Measurements from ENCODE around the gene LHPP. TPM values are rescaled to one million over a fixed set of nuclear protein-coding genes. Genes with fewer than 3 reads are reported as not detected.

LHPP gene
- total and polyA plus RNA-seq, 8 donors, result 8.5 to 48.7 (median 17.0) TPM

DNA sequence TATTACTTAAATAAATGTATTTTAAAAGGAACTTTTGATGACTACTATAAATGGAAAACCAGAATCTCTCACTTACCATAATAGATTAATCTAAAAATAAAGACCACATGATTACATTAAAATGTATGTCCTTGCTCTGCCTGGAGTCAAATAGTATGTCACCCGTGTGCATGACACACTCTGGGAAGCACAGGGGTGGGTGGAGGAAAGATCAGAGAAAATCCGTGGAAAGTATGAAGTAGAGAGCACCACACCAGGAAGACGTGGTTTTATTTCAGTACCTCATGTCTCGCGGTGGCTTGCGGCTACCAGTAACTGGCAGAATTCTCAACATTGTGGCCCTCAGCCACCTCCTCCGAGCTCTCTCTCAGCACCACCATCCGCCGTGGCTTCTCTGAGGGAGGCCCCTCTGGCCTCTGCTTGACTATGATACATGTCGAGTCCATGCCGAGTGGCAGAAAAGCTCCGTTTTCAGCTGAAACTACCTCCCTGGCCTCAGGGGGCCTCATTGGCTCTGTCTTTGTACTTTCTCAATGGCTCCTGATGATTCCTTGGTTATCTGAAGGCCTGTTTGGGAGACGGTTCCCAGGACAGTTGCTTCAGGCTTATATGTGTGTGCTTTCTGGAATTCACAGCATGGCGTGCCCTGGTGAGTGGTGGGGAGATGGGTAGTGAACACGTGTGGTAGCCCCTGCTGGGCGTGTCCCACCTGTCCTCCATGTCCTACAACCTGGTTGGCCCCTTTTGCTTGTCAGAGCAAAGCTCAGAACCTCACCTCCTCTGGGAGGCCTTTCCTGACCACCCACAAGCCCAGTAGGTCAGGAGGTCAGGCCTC, 49.8 kb downstream of the LHPP start:
- H3K4me3 ChIP-seq, result no peak overlapping the region
- H3K4me1 ChIP-seq, result no peaks in the 10 kb centered on the region
- no peaks in the 10 kb centered on the region for H3K9me3 ChIP-seq
- no peak for DNase-seq
- 82 to 94% (median 90%) methylated on average over 16 of the region's 16 CpGs for WGBS, 5 donors
- TF ChIP-seq POLR2AphosphoS5 (IDR thresholded peaks at IDR 0.05), result no peak
- peaks cover 0 to 9% (median 8%) of the 10 kb centered on the region in 4 donors for H3K36me3 ChIP-seq
- no peak overlapping the region for H3K27ac ChIP-seq
- no peaks in the 10 kb centered on the region for H3K27me3 ChIP-seq
- intact Hi-C loops (cut with DNase I; ENCODE audit: low total_unique reads), result no loop called here

DNA sequence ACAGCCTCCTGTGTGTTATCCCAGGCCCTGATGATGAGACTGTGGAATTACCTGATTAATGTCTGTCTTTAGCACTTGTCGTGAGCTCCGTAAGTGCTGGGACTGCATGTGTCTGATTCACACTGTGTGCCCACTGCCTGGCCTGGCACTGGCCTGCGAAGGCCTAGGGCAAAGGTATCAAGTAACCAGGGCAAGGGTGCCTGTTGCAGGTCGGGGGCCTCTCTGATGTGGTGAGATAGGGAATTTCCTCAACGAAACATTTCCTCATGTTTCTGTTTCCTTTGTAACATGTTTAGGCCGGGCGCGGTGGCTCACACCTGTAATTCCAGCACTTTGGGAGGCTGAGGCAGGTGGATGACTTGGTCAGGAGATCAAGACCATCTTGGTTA, 50.4 kb downstream of the LHPP start:
- H3K4me3 ChIP-seq, result no peak overlapping the region
- no peak for TF ChIP-seq POLR2A (IDR thresholded peaks at IDR 0.05)
- no peak for TF ChIP-seq EP300 (IDR thresholded peaks at IDR 0.05)
- no peak for TF ChIP-seq POLR2AphosphoS5 (IDR thresholded peaks at IDR 0.05)
- TF ChIP-seq CTCF (IDR thresholded peaks at IDR 0.05), result no peak
- H3K9me3 ChIP-seq, result no peaks in the 10 kb centered on the region
- no peaks in the 10 kb centered on the region for H3K27me3 ChIP-seq
- intact Hi-C loops (cut with DNase I; ENCODE audit: low total_unique reads), result no loop called here
- DNase-seq, result no peak
- WGBS, 5 donors, result 87 to 98% (median 91%) methylated on average over 6 to 8 of the region's 8 CpGs
- no peak overlapping the region for H3K27ac ChIP-seq
- no peaks in the 10 kb centered on the region for H3K4me1 ChIP-seq
- peaks cover 0 to 11% (median 8%) of the 10 kb centered on the region in 4 donors for H3K36me3 ChIP-seq

DNA sequence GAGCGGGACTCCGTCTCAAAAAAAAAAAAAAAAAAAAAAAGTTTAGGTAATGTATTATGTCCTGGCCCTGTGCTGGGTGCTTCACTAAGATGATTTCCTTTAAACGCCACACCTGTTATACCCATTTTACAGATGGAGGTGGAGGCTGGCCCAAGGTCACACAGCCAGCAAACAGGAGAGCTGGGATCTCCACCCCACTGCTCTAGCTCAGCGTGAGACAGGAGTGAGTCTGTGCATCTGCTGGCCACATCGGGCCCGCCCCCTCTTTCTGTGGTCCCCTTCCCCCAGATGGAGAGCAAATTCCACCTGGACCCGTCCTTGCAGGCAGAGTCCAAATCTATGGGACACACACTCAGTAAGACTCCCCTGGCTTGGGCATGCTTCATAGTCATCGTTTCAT, 51.0 kb downstream of the LHPP start:
- H3K4me3 ChIP-seq, result no peak overlapping the region
- WGBS, 5 donors, result 92 to 98% (median 95%) methylated on average over 6 to 8 of the region's 8 CpGs
- intact Hi-C loops (cut with DNase I; ENCODE audit: low total_unique reads), result no loop called here

DNA sequence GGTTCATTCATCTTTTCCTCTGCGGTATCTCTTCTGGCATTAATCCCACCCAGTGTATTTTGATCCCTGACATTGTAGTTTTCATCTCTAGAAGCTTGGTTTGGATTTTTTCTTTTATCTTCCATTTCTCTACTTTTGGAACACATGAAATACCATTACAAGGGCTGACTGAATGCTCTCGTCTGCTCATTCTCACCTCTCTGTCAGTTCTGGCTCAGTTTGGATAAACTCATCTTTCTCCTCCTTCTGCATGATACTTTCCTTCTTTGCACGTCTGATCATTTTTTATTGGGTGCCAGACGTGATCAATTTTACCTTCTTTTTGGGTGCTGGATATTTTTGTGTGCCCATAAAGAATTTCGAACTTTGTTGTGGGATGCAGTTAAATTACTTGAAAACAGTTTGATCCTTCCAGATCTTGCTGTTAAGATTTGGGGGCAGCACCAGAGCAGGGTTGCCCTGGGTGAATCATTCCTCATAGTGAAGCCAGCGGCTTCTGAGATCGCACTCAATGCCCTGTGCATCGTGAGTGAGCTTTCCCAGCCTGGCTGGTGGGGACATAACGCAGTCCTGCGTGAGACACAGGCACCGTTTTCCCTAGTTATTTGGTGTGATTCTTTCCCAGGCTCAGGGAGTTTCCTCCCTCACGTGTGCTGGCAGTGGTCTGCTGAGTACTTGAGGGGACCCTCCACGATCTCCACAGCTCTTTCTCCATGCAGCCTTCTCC, 53.8 kb downstream of the LHPP start:
- no peaks in the 10 kb centered on the region for H3K4me1 ChIP-seq
- H3K4me3 ChIP-seq, result no peak overlapping the region
- H3K27me3 ChIP-seq, result no peaks in the 10 kb centered on the region
- no peaks in the 10 kb centered on the region for H3K9me3 ChIP-seq
- peaks cover 0 to 26% (median 4%) of the 10 kb centered on the region in 4 donors for H3K36me3 ChIP-seq
- TF ChIP-seq POLR2A (IDR thresholded peaks at IDR 0.05), result no peak
- TF ChIP-seq POLR2AphosphoS5 (IDR thresholded peaks at IDR 0.05), result no peak
- TF ChIP-seq CTCF (IDR thresholded peaks at IDR 0.05), result no peak
- no peak for TF ChIP-seq EP300 (IDR thresholded peaks at IDR 0.05)
- no peak for DNase-seq
- intact Hi-C loops (cut with DNase I; ENCODE audit: low total_unique reads), result no loop called here
- H3K27ac ChIP-seq, result no peak overlapping the region
- 87 to 91% (median 90%) methylated on average over 11 to 13 of the region's 13 CpGs for WGBS, 5 donors

More for the DNA sequence above, 51.0 kb downstream of the LHPP start:
- Histone ChIP-seq H3K36me3 (peaks cover 0 to 16% (median 10%) of the 10 kb centered on the region in 4 donors), H3K4me1 (no peaks in the 10 kb centered on the region), H3K9me3 (no peaks in the 10 kb centered on the region), H3K27ac (no peak overlapping the region), H3K27me3 (no peaks in the 10 kb centered on the region)
- no peak for DNase-seq
- TF ChIP-seq CTCF (IDR thresholded peaks at IDR 0.05) (no peak), POLR2A (IDR thresholded peaks at IDR 0.05) (no peak), EP300 (IDR thresholded peaks at IDR 0.05) (no peak)
